ENCODE data around the gene DCC. TPM values are rescaled to one million over a fixed set of nuclear protein-coding genes. Genes with fewer than 3 reads are reported as not detected.

DCC gene
- total and polyA plus RNA-seq, 2 donors (not counting 1 experiment from before 2014, with no cell fraction given): 0.14 TPM; not detected in 1

DNA sequence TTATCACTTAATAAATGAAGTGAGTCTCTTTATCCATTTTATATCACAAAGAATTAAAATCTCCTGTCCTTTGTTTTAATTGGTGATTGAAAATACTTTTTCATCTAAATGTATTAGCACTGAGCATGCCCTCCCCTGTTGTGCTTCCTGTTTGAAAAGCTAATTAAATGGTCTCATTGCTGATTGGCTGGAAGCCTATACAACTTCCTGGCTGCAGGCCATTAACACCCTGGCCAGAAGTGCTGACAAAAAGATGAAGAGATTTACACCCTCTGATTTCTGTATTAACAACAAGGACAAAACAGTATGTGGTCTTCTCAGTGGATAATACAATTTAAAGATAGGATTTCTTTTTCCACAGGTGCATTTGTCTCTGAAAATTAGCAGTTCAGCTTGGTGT lies 548.0 kb downstream of the DCC start:
- Histone ChIP-seq H3K4me1 (ENCODE audit: control insufficient read depth, extremely low read depth, insufficient read depth, low read length) (no peaks in the 10 kb centered on the region), H4K20me1 (ENCODE audit: control insufficient read depth, extremely low read depth, insufficient read depth, low read length) (no peaks in the 10 kb centered on the region), H3K27ac (ENCODE audit: insufficient read depth, low read length) (no peak overlapping the region), H3K4me2 (ENCODE audit: extremely low read depth, insufficient read depth, low read length) (no peak overlapping the region), H3K9ac (ENCODE audit: insufficient read depth, low read length) (no peak overlapping the region), H3K79me2 (ENCODE audit: control insufficient read depth, insufficient read depth, low read length) (no peaks in the 10 kb centered on the region), H3K4me3 (replicated peaks in 1 of 4; ENCODE audit: control extremely low read depth in 1 of 4, insufficient read depth in 1 of 4, low read depth in 3 of 4, low read length in 4 of 4) (no peak overlapping the region), H2AFZ (ENCODE audit: low read length) (no peak overlapping the region), H3K36me3 (ENCODE audit: control insufficient read depth, insufficient read depth, low read length) (no peaks in the 10 kb centered on the region), H3K27me3 (ENCODE audit: control insufficient read depth, insufficient read depth, low read length) (no peaks in the 10 kb centered on the region), H3K9me3 (ENCODE audit: control insufficient read depth, insufficient read depth, low read depth, low read length) (no peaks in the 10 kb centered on the region)
- TF ChIP-seq CTCF (conservative IDR thresholded peaks at IDR 0.05 in 1 of 2, IDR thresholded peaks at IDR 0.05 in 1 of 2; ENCODE audit: low read depth in 1 of 2, low read length in 2 of 2): no peak
- TF ChIP-seq EZH2 (IDR thresholded peaks at IDR 0.05; ENCODE audit: low read length, missing control alignments): no peak
- DNase-seq (ENCODE audit: low read depth in 2 of 2): no peak

DNA sequence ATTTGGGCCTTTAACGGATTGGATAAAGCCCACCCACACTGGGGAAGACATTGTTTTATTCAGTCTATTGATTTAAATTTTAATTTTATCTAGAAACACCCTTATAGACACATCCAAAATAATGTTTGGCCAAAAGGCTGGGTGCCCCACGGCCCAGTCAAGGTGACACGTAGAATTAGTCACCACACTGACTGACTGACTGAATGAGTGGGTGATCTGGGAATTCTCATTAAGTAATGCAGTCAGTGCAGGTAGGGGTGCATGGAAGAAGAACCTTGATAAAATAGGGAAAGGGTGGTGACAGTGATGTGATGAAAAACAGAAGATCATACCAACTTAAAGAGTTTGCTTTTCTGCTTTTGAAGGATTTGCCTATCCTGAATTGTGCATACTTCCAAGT lies 554.8 kb downstream of the DCC start:
- TF ChIP-seq EZH2 (IDR thresholded peaks at IDR 0.05; ENCODE audit: low read length, missing control alignments) (no peak), CTCF (conservative IDR thresholded peaks at IDR 0.05 in 1 of 2, IDR thresholded peaks at IDR 0.05 in 1 of 2; ENCODE audit: low read depth in 1 of 2, low read length in 2 of 2) (no peak)
- Histone ChIP-seq H3K4me2 (ENCODE audit: extremely low read depth, insufficient read depth, low read length) (no peak overlapping the region), H3K36me3 (ENCODE audit: control insufficient read depth, insufficient read depth, low read length) (no peaks in the 10 kb centered on the region), H4K20me1 (ENCODE audit: control insufficient read depth, extremely low read depth, insufficient read depth, low read length) (no peaks in the 10 kb centered on the region), H3K27ac (ENCODE audit: insufficient read depth, low read length) (no peak overlapping the region), H3K4me1 (ENCODE audit: control insufficient read depth, extremely low read depth, insufficient read depth, low read length) (no peaks in the 10 kb centered on the region), H2AFZ (ENCODE audit: low read length) (no peak overlapping the region), H3K27me3 (ENCODE audit: control insufficient read depth, insufficient read depth, low read length) (no peaks in the 10 kb centered on the region), H3K4me3 (replicated peaks in 1 of 4; ENCODE audit: control extremely low read depth in 1 of 4, insufficient read depth in 1 of 4, low read depth in 3 of 4, low read length in 4 of 4) (no peak overlapping the region), H3K9me3 (ENCODE audit: control insufficient read depth, insufficient read depth, low read depth, low read length) (no peaks in the 10 kb centered on the region), H3K9ac (ENCODE audit: insufficient read depth, low read length) (no peak overlapping the region), H3K79me2 (ENCODE audit: control insufficient read depth, insufficient read depth, low read length) (no peaks in the 10 kb centered on the region)
- no peak for DNase-seq (ENCODE audit: low read depth in 2 of 2)

GRCh38 chr18:52897611-52898484 lies 557.9 kb downstream of the DCC start:
- H2AFZ ChIP-seq (ENCODE audit: low read length): no peak overlapping the region
- no peaks in the 10 kb centered on the region for H3K9me3 ChIP-seq (ENCODE audit: control insufficient read depth, insufficient read depth, low read depth, low read length)
- no peak for DNase-seq (ENCODE audit: low read depth in 2 of 2)
- no peaks in the 10 kb centered on the region for H3K27me3 ChIP-seq (ENCODE audit: control insufficient read depth, insufficient read depth, low read length)
- no peaks in the 10 kb centered on the region for H3K36me3 ChIP-seq (ENCODE audit: control insufficient read depth, insufficient read depth, low read length)
- no peak overlapping the region for H3K9ac ChIP-seq (ENCODE audit: insufficient read depth, low read length)
- no peak overlapping the region for H3K27ac ChIP-seq (ENCODE audit: insufficient read depth, low read length)
- no peaks in the 10 kb centered on the region for H3K4me1 ChIP-seq (ENCODE audit: control insufficient read depth, extremely low read depth, insufficient read depth, low read length)
- no peak overlapping the region for H3K4me3 ChIP-seq (replicated peaks in 1 of 4; ENCODE audit: control extremely low read depth in 1 of 4, insufficient read depth in 1 of 4, low read depth in 3 of 4, low read length in 4 of 4)
- H3K79me2 ChIP-seq (ENCODE audit: control insufficient read depth, insufficient read depth, low read length): no peaks in the 10 kb centered on the region
- H3K4me2 ChIP-seq (ENCODE audit: extremely low read depth, insufficient read depth, low read length): no peak overlapping the region
- no peak for TF ChIP-seq CTCF (conservative IDR thresholded peaks at IDR 0.05 in 1 of 2, IDR thresholded peaks at IDR 0.05 in 1 of 2; ENCODE audit: low read depth in 1 of 2, low read length in 2 of 2)
- no peak for TF ChIP-seq EZH2 (IDR thresholded peaks at IDR 0.05; ENCODE audit: low read length, missing control alignments)
- H4K20me1 ChIP-seq (ENCODE audit: control insufficient read depth, extremely low read depth, insufficient read depth, low read length): no peaks in the 10 kb centered on the region

Data from fibroblast of lung (primary cell).